H9 (cell line): ENCODE measurements around the gene ACTC1. TPM values are rescaled to one million over a fixed set of nuclear protein-coding genes. Genes with fewer than 3 reads are reported as not detected.

Experiments used
- DNase-seq: peaks from one replicate; pipeline ENCODE4 v3.0.0-alpha.2; 2017
- H2AFZ ChIP-seq: one replicate; pipeline ENCODE4 v1.6.1; 2013; ENCODE audit warnings: mild to moderate bottlenecking, low read length, control low read depth, moderate library complexity
- H2AK5ac ChIP-seq: 2 replicates; pipeline ENCODE4 v1.6.1; 2013; ENCODE audit warnings: low read length, control low read depth, mixed read lengths; ENCODE audit not compliant: insufficient read length
- H2BK120ac ChIP-seq: one replicate; pipeline ENCODE4 v1.6.1; 2013; ENCODE audit warnings: low read depth, mild to moderate bottlenecking, low read length, control low read depth, inconsistent platforms; ENCODE audit not compliant: poor library complexity, severe bottlenecking
- H2BK12ac ChIP-seq: 2 replicates; pipeline ENCODE4 v1.6.1; 2013; ENCODE audit warnings: low read length, control low read depth, mixed read lengths, low read depth; ENCODE audit not compliant: insufficient read length
- H2BK15ac ChIP-seq: 2 replicates; pipeline ENCODE4 v1.6.1; 2013; ENCODE audit warnings: low read depth, low read length, control low read depth
- H2BK20ac ChIP-seq: one replicate; pipeline ENCODE4 v1.6.1; 2013; ENCODE audit warnings: low read depth, mild to moderate bottlenecking, low read length, control low read depth, inconsistent platforms; ENCODE audit not compliant: poor library complexity, severe bottlenecking
- H2BK5ac ChIP-seq: 2 replicates; pipeline ENCODE4 v1.6.1; 2013; ENCODE audit warnings: low read length, control low read depth, mixed read lengths; ENCODE audit not compliant: insufficient read length
- H3K14ac ChIP-seq: 2 replicates; pipeline ENCODE4 v1.6.1; 2013; ENCODE audit warnings: low read length, control low read depth; ENCODE audit not compliant: insufficient read depth
- H3K18ac ChIP-seq: 2 replicates; pipeline ENCODE4 v1.6.1; 2013; ENCODE audit warnings: low read depth, mild to moderate bottlenecking, mixed read lengths, low read length, control low read depth; ENCODE audit not compliant: insufficient read length
- H3K23ac ChIP-seq: 2 replicates; pipeline ENCODE4 v1.6.1; 2013; ENCODE audit warnings: low read length, control low read depth, mixed read lengths, low read depth; ENCODE audit not compliant: insufficient read length
- H3K23me2 ChIP-seq: 2 replicates; pipeline ENCODE4 v1.6.1; 2013; ENCODE audit warnings: low read depth, mild to moderate bottlenecking, mixed read lengths, low read length, control low read depth; ENCODE audit not compliant: insufficient read length, poor library complexity, severe bottlenecking
- H3K27ac ChIP-seq: 2 replicates; pipeline ENCODE4 v1.5.1; 2013; ENCODE audit warnings: low read length, control low read depth, mixed read lengths, low read depth; ENCODE audit not compliant: insufficient read length
- H3K27me3 ChIP-seq: 2 replicates; pipeline ENCODE4 v1.6.1; 2013; ENCODE audit warnings: low read length, control low read depth, inconsistent platforms; ENCODE audit not compliant: insufficient read depth
- H3K4ac ChIP-seq: 2 replicates; pipeline ENCODE4 v1.6.1; 2013; ENCODE audit warnings: low read depth, mild to moderate bottlenecking, control low read depth, inconsistent platforms, low read length, moderate library complexity
- H3K4me1 ChIP-seq: 2 replicates; pipeline ENCODE4 v1.6.1; 2013; ENCODE audit warnings: low read length, control low read depth, inconsistent platforms; ENCODE audit not compliant: insufficient read depth
- H3K4me2 ChIP-seq: 2 replicates; pipeline ENCODE4 v1.6.1; 2013; ENCODE audit warnings: low read length, control low read depth, mixed read lengths; ENCODE audit not compliant: insufficient read length, insufficient read depth
- H3K56ac ChIP-seq: 2 replicates; pipeline ENCODE4 v1.6.1; 2013; ENCODE audit warnings: low read depth, mild to moderate bottlenecking, mixed read lengths, low read length, control low read depth; ENCODE audit not compliant: insufficient read length
- H3K79me1 ChIP-seq: 2 replicates; pipeline ENCODE4 v1.6.1; 2013; ENCODE audit warnings: low read depth, mild to moderate bottlenecking, moderate library complexity, low read length, control low read depth, inconsistent platforms; ENCODE audit not compliant: insufficient read depth, poor library complexity, severe bottlenecking
- H3K79me2 ChIP-seq: 2 replicates; pipeline ENCODE4 v1.6.1; 2013; ENCODE audit warnings: low read length, control low read depth, inconsistent platforms; ENCODE audit not compliant: insufficient read depth
- H3K9ac ChIP-seq: 2 replicates; pipeline ENCODE4 v1.6.1; 2013; ENCODE audit warnings: low read length, control low read depth, mixed read lengths; ENCODE audit not compliant: insufficient read length; ENCODE audit errors: extremely low read depth
- H3K9me3 ChIP-seq: one replicate; pipeline ENCODE4 v1.6.1; 2013; ENCODE audit warnings: low read depth, low read length, inconsistent platforms; ENCODE audit not compliant: control insufficient read depth
- H3T11ph ChIP-seq: one replicate; pipeline ENCODE4 v1.6.1; 2013; ENCODE audit warnings: mild to moderate bottlenecking, low read length, control low read depth, inconsistent platforms
- H4K20me1 ChIP-seq: one replicate; pipeline ENCODE4 v1.6.1; 2013; ENCODE audit not compliant: control insufficient read depth, insufficient read length, insufficient read depth
- H4K5ac ChIP-seq: 2 replicates; pipeline ENCODE4 v1.6.1; 2013; ENCODE audit warnings: low read depth, mild to moderate bottlenecking, mixed read lengths, low read length, control low read depth; ENCODE audit not compliant: insufficient read length
- H4K8ac ChIP-seq: replicated peaks from 2 replicates; pipeline ENCODE4 v1.6.1; 2013; ENCODE audit warnings: low read length, control low read depth, mixed read lengths, low read depth; ENCODE audit not compliant: insufficient read length
- H4K91ac ChIP-seq: 2 replicates; pipeline ENCODE4 v1.6.1; 2013; ENCODE audit warnings: low read depth, mild to moderate bottlenecking, moderate library complexity, mixed read lengths, low read length, control low read depth; ENCODE audit not compliant: insufficient read length
- H3K27ac Mint-ChIP-seq, 3 experiments: 2 replicates in 2 of 3; 3 replicates in 1 of 3; pipeline ENCODE4 v1.8.0; 2020 to 2021; ENCODE audit warnings: mixed read lengths in 3 of 3, mild to moderate bottlenecking in 1 of 3, moderate library complexity in 1 of 3
- H3K27me3 Mint-ChIP-seq: 2 replicates; pipeline ENCODE4 v1.8.0; 2021; ENCODE audit warnings: low read depth, mild to moderate bottlenecking, moderate library complexity, mixed read lengths
- H3K36me3 Mint-ChIP-seq, 3 experiments: 2 replicates in 2 of 3; 3 replicates in 1 of 3; pipeline ENCODE4 v1.8.0; 2020 to 2021; ENCODE audit warnings: low read depth in 3 of 3, mixed read lengths in 3 of 3; ENCODE audit not compliant: insufficient read depth in 1 of 3
- H3K4me1 Mint-ChIP-seq, 2 experiments: 2 replicates each; pipeline ENCODE4 v1.8.0; 2020; ENCODE audit warnings: mixed read lengths in 2 of 2
- H3K4me3 Mint-ChIP-seq, 2 experiments: 2 replicates in 1 of 2; 3 replicates in 1 of 2; pipeline ENCODE4 v1.8.0; 2020 to 2021; ENCODE audit warnings: mild to moderate bottlenecking in 2 of 2, mixed read lengths in 2 of 2, moderate library complexity in 1 of 2
- H3K9me3 Mint-ChIP-seq, 2 experiments: 2 replicates in 1 of 2; 3 replicates in 1 of 2; pipeline ENCODE4 v1.8.0; 2020; ENCODE audit warnings: mild to moderate bottlenecking in 2 of 2, mixed read lengths in 2 of 2, moderate library complexity in 1 of 2
- WGBS: extraction: QIAGEN DNeasy Blood & Tissue Kit; methylation state at CpG from one replicate; pipeline ENCODE4 v1.1.7; 2013; ENCODE audit warnings: missing lambda C conversion rate, low lambda C conversion rate, mixed read lengths; ENCODE audit not compliant: insufficient read length; ENCODE audit errors: extremely low coverage; 5-methylcytosine and 5-hydroxymethylcytosine counted together
- total RNA-seq: library from RNA; stranded (reverse); gene quantifications from 2 replicates; pipeline ENCODE4 v1.2.1, GENCODE V29; 2021
- TF ChIP-seq, protein P1 (sequence below): fragments of 200-600 bp; sonication (generic); conservative IDR thresholded peaks from 3 replicates; pipeline ENCODE4 v1.8.0; 2021; ENCODE audit warnings: antibody characterized with exemption, mild to moderate bottlenecking

ACTC1 gene
- total RNA-seq, 1 experiment from 2014 or later = 52.2 TPM

DNA sequence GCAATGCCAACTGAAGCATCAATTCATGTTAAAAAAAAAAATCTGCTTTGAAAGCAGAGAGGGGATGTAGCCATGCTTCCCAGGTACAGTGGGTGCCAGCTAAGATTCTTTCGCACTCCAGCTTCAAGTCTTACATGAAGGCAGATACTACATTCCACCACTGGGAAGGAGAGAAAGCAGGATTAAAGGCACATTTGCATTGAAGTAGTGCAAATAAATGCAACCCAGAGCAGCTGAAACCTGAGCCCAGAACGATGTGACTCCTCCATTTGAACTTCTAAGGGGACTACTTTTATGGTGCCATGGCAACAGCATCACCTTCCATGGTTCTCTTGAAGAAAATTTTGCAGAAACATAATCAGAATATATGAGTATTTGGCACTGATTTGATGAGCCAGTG is 21.4 kb downstream of the ACTC1 start:
- Histone ChIP-seq H4K91ac (no peak overlapping the region), H4K20me1 (no peaks in the 10 kb centered on the region), H3K27ac (no peak overlapping the region), H4K5ac (no peak overlapping the region), H2BK12ac (no peak overlapping the region), H3T11ph (no peak overlapping the region), H2BK20ac (no peak overlapping the region), H3K23me2 (no peaks in the 10 kb centered on the region), H3K4me1 (no peaks in the 10 kb centered on the region), H3K79me1 (no peaks in the 10 kb centered on the region), H3K4ac (no peak overlapping the region), H3K9me3 (no peaks in the 10 kb centered on the region), H4K8ac (no peak overlapping the region), H3K4me2 (no peak overlapping the region), H2AFZ (no peak overlapping the region), H3K14ac (no peak overlapping the region), H2BK5ac (no peak overlapping the region), H3K56ac (no peak overlapping the region), H2AK5ac (no peak overlapping the region), H3K9ac (no peak overlapping the region), H2BK120ac (no peak overlapping the region), H3K23ac (no peak overlapping the region), H3K18ac (no peak overlapping the region), H2BK15ac (no peak overlapping the region), H3K79me2 (no peaks in the 10 kb centered on the region), H3K27me3 (no peaks in the 10 kb centered on the region)
- Mint-ChIP-seq H3K27me3 (no peaks in the 10 kb centered on the region; the same call in 1 of the 2 replicates), H3K4me1 (peaks cover 16 to 22% of the 10 kb centered on the region in 2 experiments), H3K9me3 (no peaks in the 10 kb centered on the region), H3K36me3 (no peaks in the 10 kb centered on the region), H3K4me3 (no peak overlapping the region), H3K27ac (no peak overlapping the region)
- no peak for DNase-seq
- WGBS = no CpG with 5 or more reads among the region's 2 CpGs
- TF ChIP-seq, protein P1, sequence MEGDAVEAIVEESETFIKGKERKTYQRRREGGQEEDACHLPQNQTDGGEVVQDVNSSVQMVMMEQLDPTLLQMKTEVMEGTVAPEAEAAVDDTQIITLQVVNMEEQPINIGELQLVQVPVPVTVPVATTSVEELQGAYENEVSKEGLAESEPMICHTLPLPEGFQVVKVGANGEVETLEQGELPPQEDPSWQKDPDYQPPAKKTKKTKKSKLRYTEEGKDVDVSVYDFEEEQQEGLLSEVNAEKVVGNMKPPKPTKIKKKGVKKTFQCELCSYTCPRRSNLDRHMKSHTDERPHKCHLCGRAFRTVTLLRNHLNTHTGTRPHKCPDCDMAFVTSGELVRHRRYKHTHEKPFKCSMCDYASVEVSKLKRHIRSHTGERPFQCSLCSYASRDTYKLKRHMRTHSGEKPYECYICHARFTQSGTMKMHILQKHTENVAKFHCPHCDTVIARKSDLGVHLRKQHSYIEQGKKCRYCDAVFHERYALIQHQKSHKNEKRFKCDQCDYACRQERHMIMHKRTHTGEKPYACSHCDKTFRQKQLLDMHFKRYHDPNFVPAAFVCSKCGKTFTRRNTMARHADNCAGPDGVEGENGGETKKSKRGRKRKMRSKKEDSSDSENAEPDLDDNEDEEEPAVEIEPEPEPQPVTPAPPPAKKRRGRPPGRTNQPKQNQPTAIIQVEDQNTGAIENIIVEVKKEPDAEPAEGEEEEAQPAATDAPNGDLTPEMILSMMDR = no peak; the same call in 2 of the 3 replicates
